Activated CD8-positive, alpha-beta memory T cell treated with anti-CD3 and anti-CD28 coated beads, Interleukin-2, amount 10 ng/mL, durations not matched to agents 7 days and 5 days (primary cell): ENCODE results near the gene FOXD1. TPM values are rescaled to one million over a fixed set of nuclear protein-coding genes. Genes with fewer than 3 reads are reported as not detected.
"Not testable (repeated sequence)": the region's sequence is repeated elsewhere in the genome, so short reads cannot be mapped to it uniquely, and the experiment has no call there.

ENCODE experiments used
- ATAC-seq: fragments of 150-1000 bp; cut with Tn5 transposase; one replicate; pipeline ENCODE4 v1.10.0; 2021; ENCODE audit warnings: moderate library complexity
- CTCF ChIA-PET: fragments of 350-600 bp; sonication (Branson Sonifier 250); formaldehyde crosslinking; loops from one replicate; lab custom pipeline; 2021; ENCODE audit warnings: antibody characterized with exemption; lab: Charles Lee
- DNase-seq: peaks from one replicate; pipeline ENCODE4 v3.0.0-alpha.2; 2020
- H3K27ac Mint-ChIP-seq: one replicate; pipeline ENCODE4 v1.8.0; 2021; ENCODE audit warnings: mild to moderate bottlenecking, mixed read lengths
- H3K27me3 Mint-ChIP-seq: one replicate; pipeline ENCODE4 v1.8.0; 2021; ENCODE audit warnings: mixed read lengths
- H3K36me3 Mint-ChIP-seq: one replicate; pipeline ENCODE4 v1.8.0; 2021; ENCODE audit warnings: mild to moderate bottlenecking, mixed read lengths
- H3K4me1 Mint-ChIP-seq: one replicate; pipeline ENCODE4 v1.8.0; 2021; ENCODE audit warnings: mixed read lengths
- H3K4me3 Mint-ChIP-seq: one replicate; pipeline ENCODE4 v1.8.0; 2021; ENCODE audit warnings: mild to moderate bottlenecking, moderate library complexity, mixed read lengths
- H3K9me3 Mint-ChIP-seq: one replicate; pipeline ENCODE4 v1.8.0; 2022; ENCODE audit warnings: low read depth, mixed read lengths
- total RNA-seq, 2 experiments: library from RNA; stranded (reverse); gene quantifications; one replicate each; pipeline ENCODE4 v1.2.3, GENCODE V29; 2021

Gene FOXD1
- total RNA-seq, 2 experiments from 2014 or later, result 0.23 to 0.59 TPM

DNA sequence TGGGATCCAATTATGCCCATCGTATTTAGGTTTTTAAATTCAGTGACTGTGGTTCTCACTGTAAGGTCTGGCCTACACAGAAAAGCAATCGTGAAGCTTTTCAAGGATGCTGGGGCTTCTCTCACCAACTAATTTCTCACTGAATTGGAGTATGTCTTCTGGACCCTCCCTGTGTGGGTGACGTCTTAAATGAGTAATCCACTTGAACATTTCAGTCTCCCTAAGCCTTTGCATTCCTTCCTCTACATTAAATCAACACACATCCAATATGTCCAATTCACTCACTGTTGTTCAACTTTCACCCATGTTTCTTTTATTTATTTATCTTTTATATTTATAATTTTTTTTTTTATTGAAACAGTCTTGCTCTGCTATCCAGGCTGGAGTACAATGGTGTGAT is 37.1 kb upstream of the FOXD1 start:
- ATAC-seq, result no peak
- no peak for DNase-seq
- peaks cover 24% of the 10 kb centered on the region for H3K27me3 Mint-ChIP-seq

DNA sequence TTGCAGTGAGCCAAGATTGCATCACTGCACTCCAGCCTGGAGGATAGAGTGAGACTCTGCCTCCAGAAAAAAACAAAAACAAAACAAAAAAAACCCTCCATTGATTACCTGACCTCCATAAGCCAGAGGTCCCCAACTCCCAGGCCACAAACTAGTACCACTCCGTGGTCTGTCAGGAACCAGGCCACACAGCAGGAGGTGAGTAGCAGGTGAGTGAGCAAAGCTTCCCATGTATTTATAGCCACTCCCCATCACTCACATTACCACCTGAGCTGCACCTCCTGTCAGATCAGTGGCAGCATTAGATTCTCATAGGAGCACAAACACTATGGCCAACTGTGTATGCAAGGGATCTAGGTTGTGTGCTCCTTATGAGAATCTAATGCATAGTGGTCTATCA is 35.9 kb upstream of the FOXD1 start:
- CTCF ChIA-PET, result no interaction called here
- no peak overlapping the region for H3K27ac Mint-ChIP-seq
- peaks cover 25% of the 10 kb centered on the region for H3K27me3 Mint-ChIP-seq
- no peaks in the 10 kb centered on the region for H3K4me1 Mint-ChIP-seq
- H3K9me3 Mint-ChIP-seq, result no peaks in the 10 kb centered on the region
- no peaks in the 10 kb centered on the region for H3K36me3 Mint-ChIP-seq
- no peak overlapping the region for H3K4me3 Mint-ChIP-seq
- DNase-seq, result no peak
- no peak for ATAC-seq

More for the DNA sequence above, 37.1 kb upstream of the FOXD1 start:
- no peaks in the 10 kb centered on the region for H3K36me3 Mint-ChIP-seq
- no peaks in the 10 kb centered on the region for H3K4me1 Mint-ChIP-seq
- H3K4me3 Mint-ChIP-seq, result no peak overlapping the region
- no peak overlapping the region for H3K27ac Mint-ChIP-seq
- CTCF ChIA-PET, result interaction anchor here (1.6 kb wide), 1 partner anchor 9 kb away, joined by 3 read pairs; no protein-coding TSS in a partner anchor
- no peaks in the 10 kb centered on the region for H3K9me3 Mint-ChIP-seq

DNA sequence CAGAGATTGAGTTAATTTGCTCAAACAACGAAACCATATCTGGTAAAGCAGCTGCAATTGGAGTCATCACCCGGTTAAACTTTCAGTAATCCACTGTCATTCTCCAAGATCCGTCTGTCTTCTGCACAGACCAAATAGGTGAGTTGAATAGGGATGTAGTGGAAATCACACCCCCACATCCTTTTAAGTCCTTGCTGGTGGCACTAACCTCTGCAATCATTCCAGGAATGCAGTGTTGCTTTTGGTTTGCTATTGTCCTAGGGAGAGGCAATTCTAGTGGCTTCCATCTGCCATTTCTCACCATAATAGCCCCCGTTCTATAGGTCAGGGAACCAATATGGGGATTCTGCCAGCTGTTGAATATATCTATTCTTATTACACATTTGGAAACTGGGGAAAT is 35.1 kb upstream of the FOXD1 start:
- no peaks in the 10 kb centered on the region for H3K36me3 Mint-ChIP-seq
- DNase-seq (no peak), ATAC-seq (no peak)
- no peak overlapping the region for H3K4me3 Mint-ChIP-seq
- H3K9me3 Mint-ChIP-seq, result no peaks in the 10 kb centered on the region
- H3K4me1 Mint-ChIP-seq, result no peaks in the 10 kb centered on the region
- CTCF ChIA-PET, result no interaction called here
- no peak overlapping the region for H3K27ac Mint-ChIP-seq
- peaks cover 24% of the 10 kb centered on the region for H3K27me3 Mint-ChIP-seq

DNA sequence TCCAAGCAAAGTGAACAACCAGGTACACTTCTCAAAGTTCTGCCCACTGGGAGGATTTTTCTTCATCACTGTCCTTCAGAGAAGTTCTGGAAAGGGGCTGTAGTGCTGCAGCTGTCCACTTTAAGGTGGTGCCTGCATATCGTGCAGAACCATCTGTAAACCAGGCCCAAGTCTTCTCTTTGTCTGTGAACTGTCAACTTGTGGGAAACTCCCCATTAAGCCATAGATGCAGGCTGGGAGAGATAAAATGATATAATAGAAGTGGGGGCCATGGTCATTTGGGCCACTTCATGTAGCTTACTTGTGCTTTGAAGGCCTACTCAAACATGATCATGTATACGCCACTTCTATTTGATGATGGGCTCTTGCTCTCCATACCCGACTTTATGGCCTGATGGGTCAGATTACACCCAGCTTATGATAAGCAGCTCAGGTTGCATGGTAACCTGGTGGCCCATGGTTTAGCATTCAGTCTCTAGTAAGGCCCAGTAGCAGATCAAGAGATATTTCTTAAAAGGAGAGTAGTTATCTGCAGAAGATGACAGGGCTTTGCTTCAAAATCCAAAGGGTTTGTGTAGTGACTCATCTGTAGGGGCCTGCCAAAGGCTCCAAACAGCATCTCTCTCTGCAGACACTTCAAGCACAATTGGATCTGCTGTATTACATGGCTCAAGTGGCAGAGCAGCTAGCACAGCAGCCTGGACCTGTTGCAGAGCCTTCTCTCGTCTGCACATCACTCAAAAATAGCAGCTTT is 34.0 kb upstream of the FOXD1 start:
- H3K36me3 Mint-ChIP-seq, result no peaks in the 10 kb centered on the region
- H3K27me3 Mint-ChIP-seq, result peaks cover 23% of the 10 kb centered on the region
- CTCF ChIA-PET, result no interaction called here
- no peak for ATAC-seq
- no peak for DNase-seq
- no peak overlapping the region for H3K27ac Mint-ChIP-seq
- H3K9me3 Mint-ChIP-seq, result no peaks in the 10 kb centered on the region
- H3K4me1 Mint-ChIP-seq, result no peaks in the 10 kb centered on the region
- no peak overlapping the region for H3K4me3 Mint-ChIP-seq

DNA sequence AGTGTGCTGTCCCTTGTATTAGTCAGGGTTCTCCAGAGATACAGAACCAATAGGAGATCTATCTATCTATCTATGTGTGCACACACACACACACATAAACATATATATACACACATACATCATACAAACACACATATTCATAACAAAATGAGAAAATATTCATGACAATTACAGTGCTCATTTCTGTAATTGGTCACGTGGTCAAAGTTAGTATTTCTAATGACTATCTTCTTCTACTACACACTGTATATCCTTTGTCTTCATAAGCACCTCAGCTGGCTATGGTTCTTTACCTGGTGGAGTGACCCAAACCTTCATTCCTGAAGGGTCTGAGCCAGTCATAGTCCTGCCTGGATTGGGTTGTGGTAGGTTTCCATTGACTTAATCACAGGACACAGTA is 31.9 kb upstream of the FOXD1 start:
- ATAC-seq, result no peak
- no peak for DNase-seq
- CTCF ChIA-PET, result no interaction called here
- Mint-ChIP-seq H3K9me3 (no peaks in the 10 kb centered on the region), H3K27me3 (peaks cover 15% of the 10 kb centered on the region), H3K36me3 (no peaks in the 10 kb centered on the region), H3K4me3 (no peak overlapping the region), H3K4me1 (no peaks in the 10 kb centered on the region), H3K27ac (no peak overlapping the region)

DNA sequence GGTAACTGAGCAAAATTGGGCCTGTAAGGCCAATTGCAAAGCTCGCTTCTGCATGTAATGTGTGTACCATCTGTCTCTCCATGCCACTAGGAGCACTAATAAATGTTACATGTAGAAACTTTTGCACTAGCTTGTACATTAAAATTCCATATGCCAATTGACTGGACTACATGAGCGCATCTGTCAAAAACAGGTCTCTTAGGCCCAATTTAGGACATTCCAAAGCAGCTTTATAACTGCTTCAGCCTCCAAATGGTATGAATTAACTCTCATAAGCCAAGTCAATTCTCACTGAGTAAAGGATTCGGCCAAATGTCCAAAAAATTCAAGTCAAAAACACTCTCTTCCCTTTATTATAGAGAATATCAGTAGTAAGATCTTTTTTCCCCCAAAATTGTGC is 23.5 kb upstream of the FOXD1 start:
- peaks cover 8% of the 10 kb centered on the region for H3K27me3 Mint-ChIP-seq
- no peak for ATAC-seq
- DNase-seq, result no peak
- H3K27ac Mint-ChIP-seq, result no peak overlapping the region
- H3K4me3 Mint-ChIP-seq, result no peak overlapping the region
- CTCF ChIA-PET, result interaction anchor here (1.4 kb wide), 1 partner anchor 21 kb away, joined by 5 read pairs; no protein-coding TSS in a partner anchor
- H3K4me1 Mint-ChIP-seq, result no peaks in the 10 kb centered on the region
- no peaks in the 10 kb centered on the region for H3K9me3 Mint-ChIP-seq
- no peaks in the 10 kb centered on the region for H3K36me3 Mint-ChIP-seq

DNA sequence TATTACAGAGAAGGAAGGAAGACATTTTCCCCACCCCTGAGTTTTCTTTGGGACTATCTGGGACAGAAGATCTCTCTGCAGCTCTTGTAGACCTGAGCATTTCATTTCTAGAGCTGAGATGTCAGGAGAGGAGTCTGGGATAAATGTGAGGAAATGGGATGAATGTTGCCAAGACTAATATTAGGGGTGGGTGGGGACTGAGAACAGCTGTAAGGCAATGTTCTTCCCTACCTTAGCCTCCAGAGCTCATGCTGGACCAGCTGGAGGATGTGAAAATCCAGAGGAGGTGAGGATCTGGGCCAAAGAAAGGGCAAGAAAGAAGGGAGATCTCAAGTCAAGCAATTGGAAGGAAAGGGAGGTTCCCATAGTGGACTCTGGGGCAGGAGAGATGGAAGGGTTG is 23.1 kb upstream of the FOXD1 start:
- Mint-ChIP-seq H3K36me3 (no peaks in the 10 kb centered on the region), H3K27ac (no peak overlapping the region)
- CTCF ChIA-PET, result interaction anchor here (1.4 kb wide), 1 partner anchor 20 kb away, joined by 5 read pairs; no protein-coding TSS in a partner anchor

DNA sequence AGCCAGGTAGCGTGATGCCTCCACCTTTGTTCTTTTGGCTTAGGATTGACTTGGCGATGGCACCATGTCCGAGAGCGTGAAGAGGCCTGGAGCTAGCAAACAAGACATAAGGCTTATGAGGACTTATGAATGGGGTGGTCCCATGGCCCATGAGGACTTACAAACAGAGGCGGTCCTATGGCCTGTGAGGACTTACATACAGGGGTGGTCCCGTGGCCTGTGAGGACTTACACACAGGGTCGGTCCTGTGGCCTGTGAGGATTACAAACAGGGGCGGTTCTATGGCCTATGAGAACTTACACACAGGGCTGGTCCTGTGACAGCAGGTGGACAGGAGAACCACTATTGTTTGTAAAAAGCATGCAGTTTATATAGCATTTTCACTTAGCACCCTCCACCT is 21.3 kb upstream of the FOXD1 start:
- no peak for DNase-seq
- no peak for ATAC-seq
- H3K4me1 Mint-ChIP-seq, result no peaks in the 10 kb centered on the region
- H3K27me3 Mint-ChIP-seq, result peaks cover 14% of the 10 kb centered on the region
- no peak overlapping the region for H3K4me3 Mint-ChIP-seq
- no peaks in the 10 kb centered on the region for H3K36me3 Mint-ChIP-seq
- CTCF ChIA-PET, result no interaction called here
- H3K9me3 Mint-ChIP-seq, result no peaks in the 10 kb centered on the region
- no peak overlapping the region for H3K27ac Mint-ChIP-seq

More for the DNA sequence above, 23.1 kb upstream of the FOXD1 start:
- ATAC-seq, result no peak
- H3K9me3 Mint-ChIP-seq, result no peaks in the 10 kb centered on the region
- peaks cover 11% of the 10 kb centered on the region for H3K27me3 Mint-ChIP-seq
- no peak overlapping the region for H3K4me3 Mint-ChIP-seq
- no peak for DNase-seq
- H3K4me1 Mint-ChIP-seq, result no peaks in the 10 kb centered on the region

DNA sequence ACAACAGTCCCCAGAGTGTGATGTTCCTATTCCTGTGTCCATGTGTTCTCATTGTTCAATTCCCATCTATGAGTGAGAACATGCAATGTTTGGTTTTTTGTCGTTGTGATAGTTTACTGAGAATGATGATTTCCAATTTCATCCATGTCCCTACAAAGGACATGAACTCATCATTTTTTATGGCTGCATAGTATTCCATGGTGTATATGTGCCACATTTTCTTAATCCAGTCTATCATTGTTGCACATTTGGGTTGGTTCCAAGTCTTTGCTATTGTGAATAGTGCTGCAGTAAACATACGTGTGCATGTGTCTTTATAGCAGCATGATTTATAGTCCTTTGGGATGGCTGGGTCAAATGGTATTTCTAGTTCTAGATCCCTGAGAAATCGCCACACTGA is 20.1 kb upstream of the FOXD1 start:
- CTCF ChIA-PET, H3K9me3 Mint-ChIP-seq, ATAC-seq, H3K4me3 Mint-ChIP-seq, H3K4me1 Mint-ChIP-seq, DNase-seq, H3K36me3 Mint-ChIP-seq, H3K27ac Mint-ChIP-seq: not testable (repeated sequence)
- H3K27me3 Mint-ChIP-seq, result peaks cover 21% of the 10 kb centered on the region

DNA sequence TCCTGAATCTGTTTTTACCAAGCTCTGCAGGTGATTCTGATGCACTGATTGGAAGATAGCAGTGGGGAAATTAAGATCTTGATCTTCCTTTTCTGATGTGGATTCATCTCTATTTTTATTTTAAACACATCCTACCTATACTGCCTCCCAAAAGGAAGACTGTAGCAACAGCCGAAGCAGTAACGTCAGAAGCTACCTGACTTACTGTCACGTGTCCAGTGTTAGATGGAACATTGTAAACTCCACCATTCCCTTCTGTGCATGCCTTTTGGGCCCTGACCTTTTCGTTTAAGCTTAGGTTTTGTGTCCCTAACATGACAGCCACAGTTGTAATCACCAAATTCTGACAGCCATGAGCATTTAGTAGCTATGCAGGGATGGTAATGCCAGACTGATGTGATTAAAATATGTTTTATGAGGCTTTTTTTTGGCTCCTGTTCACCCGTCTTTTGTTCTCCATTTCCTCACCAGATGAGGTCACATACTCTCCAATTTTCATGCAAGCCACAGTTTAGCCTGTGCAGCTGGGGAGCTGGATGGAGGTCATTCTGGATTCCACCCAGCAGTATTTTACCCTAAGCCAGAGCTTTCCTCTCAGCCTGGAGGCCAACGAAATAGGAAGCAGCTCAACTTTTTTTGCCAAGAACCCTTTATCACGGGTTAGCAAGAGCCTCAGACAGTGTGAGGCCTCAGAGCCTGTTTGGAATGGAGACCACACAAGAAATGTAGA is 15.6 kb upstream of the FOXD1 start:
- DNase-seq (no peak), ATAC-seq (no peak)
- CTCF ChIA-PET, result interaction anchor here (0.7 kb wide), 1 partner anchor 10 kb away, joined by 6 read pairs; no protein-coding TSS in a partner anchor
- H3K27me3 Mint-ChIP-seq, result peaks cover 46% of the 10 kb centered on the region
- H3K27ac Mint-ChIP-seq, result no peak overlapping the region
- no peaks in the 10 kb centered on the region for H3K4me1 Mint-ChIP-seq
- H3K4me3 Mint-ChIP-seq, result no peak overlapping the region
- H3K36me3 Mint-ChIP-seq, result no peaks in the 10 kb centered on the region
- no peaks in the 10 kb centered on the region for H3K9me3 Mint-ChIP-seq

DNA sequence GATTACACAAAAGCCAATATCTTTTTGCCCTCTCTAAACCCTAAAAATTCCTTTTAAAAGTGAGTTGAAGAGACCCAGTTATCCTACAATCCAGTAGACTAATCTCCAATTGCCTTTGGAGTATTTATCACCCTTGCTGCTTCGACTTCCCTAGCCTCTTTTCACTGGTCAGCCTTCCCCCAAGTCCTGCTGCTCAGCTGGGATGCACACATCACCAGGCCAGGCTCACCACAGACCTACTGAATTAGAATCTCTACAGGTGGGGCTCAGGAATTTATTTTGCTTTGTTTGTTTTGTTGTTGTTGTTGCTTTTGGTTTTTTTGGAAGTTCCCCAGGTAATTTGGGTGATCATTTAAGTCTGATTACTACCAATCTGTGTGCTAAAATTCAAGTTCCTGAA is 11.6 kb upstream of the FOXD1 start:
- ATAC-seq (no peak), DNase-seq (no peak)
- CTCF ChIA-PET, result interaction anchor here (1.9 kb wide), 1 partner anchor 9 kb away, joined by 7 read pairs; no protein-coding TSS in a partner anchor
- H3K27ac Mint-ChIP-seq, result no peak overlapping the region
- no peaks in the 10 kb centered on the region for H3K36me3 Mint-ChIP-seq
- no peak overlapping the region for H3K4me3 Mint-ChIP-seq
- H3K9me3 Mint-ChIP-seq, result no peaks in the 10 kb centered on the region
- peaks cover 55% of the 10 kb centered on the region for H3K27me3 Mint-ChIP-seq
- no peaks in the 10 kb centered on the region for H3K4me1 Mint-ChIP-seq

DNA sequence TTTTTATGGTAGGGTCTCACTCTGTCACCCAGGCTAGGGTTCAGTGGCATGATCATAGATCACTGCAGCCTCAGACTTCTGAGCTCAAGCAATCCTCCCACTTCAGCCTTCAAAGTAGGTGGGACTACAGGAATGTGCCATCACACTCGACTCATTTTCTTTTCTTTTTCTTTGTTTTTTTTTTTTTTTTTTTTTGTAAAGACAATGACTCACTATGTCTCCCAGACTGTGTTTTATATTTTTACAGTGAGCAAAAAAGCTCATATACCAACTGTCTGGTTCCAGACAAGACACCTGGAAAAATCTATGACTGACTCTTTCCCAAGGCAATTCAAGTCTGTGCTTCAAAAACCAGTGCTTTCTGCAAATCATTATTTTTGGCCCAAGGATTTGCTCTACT is 10.8 kb upstream of the FOXD1 start:
- no peaks in the 10 kb centered on the region for H3K4me1 Mint-ChIP-seq
- ATAC-seq (no peak), DNase-seq (no peak)
- H3K9me3 Mint-ChIP-seq, result no peaks in the 10 kb centered on the region
- H3K4me3 Mint-ChIP-seq, result no peak overlapping the region
- peaks cover 56% of the 10 kb centered on the region for H3K27me3 Mint-ChIP-seq
- H3K36me3 Mint-ChIP-seq, result no peaks in the 10 kb centered on the region
- CTCF ChIA-PET, result interaction anchor here (0.7 kb wide), 1 partner anchor 934 kb away, joined by 4 read pairs; no protein-coding TSS in a partner anchor
- H3K27ac Mint-ChIP-seq, result no peak overlapping the region

DNA sequence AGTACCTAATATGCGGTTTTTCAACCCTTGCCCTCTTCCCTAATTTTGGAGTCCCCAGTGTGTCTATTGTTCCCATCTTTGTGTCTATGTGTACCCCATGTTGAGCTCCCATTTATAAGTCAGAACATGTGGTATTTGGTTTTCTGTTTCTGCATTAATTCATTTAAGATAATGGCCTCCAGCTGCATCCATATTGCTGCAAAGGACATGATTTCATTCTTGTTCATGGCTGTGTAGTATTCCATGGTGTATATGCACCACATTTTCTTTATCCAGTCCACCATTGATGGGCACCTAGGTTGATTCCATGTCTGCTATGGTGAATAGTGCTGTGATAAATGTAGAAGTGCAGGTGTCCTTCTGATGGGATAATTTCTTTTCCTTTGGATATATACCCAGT is 7.9 kb upstream of the FOXD1 start:
- H3K4me3 Mint-ChIP-seq, CTCF ChIA-PET, H3K9me3 Mint-ChIP-seq, H3K27ac Mint-ChIP-seq, H3K4me1 Mint-ChIP-seq, ATAC-seq, DNase-seq, H3K36me3 Mint-ChIP-seq: not testable (repeated sequence)
- H3K27me3 Mint-ChIP-seq, result peaks cover 73% of the 10 kb centered on the region
